ENCODE results near the gene RELT.

Gene RELT

DNA sequence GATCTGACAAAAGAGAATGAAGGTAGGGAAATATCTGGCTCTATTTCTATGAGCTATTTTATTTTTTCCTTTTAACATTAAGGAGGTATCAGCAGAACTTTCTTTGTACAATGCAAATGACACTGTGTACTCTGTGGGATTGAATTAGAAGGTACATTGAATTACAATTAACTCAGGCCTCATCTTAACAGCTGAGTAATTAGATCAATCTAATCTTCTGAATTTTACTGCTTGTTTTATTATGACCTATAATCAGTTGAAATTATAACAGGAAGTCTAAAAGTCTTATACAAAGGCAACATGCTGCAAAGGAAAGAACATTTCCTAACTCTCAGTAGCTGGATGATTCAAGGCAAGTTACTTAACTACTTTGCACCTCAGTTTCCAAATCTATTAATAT lies 69.8 kb downstream of the RELT start:
- no peaks in the 10 kb centered on the region for H3K36me3 ChIP-seq (ENCODE audit: control insufficient read depth, insufficient read depth, low read length)
- H3K27me3 ChIP-seq (replicated peaks; ENCODE audit: control insufficient read depth, insufficient read depth, low read length) = no peaks in the 10 kb centered on the region
- H3K4me3 ChIP-seq (replicated peaks; ENCODE audit: low read depth, low read length) = no peak overlapping the region
- no peak for DNase-seq (ENCODE audit: extremely low read depth, insufficient read length)
- TF ChIP-seq, protein P1, sequence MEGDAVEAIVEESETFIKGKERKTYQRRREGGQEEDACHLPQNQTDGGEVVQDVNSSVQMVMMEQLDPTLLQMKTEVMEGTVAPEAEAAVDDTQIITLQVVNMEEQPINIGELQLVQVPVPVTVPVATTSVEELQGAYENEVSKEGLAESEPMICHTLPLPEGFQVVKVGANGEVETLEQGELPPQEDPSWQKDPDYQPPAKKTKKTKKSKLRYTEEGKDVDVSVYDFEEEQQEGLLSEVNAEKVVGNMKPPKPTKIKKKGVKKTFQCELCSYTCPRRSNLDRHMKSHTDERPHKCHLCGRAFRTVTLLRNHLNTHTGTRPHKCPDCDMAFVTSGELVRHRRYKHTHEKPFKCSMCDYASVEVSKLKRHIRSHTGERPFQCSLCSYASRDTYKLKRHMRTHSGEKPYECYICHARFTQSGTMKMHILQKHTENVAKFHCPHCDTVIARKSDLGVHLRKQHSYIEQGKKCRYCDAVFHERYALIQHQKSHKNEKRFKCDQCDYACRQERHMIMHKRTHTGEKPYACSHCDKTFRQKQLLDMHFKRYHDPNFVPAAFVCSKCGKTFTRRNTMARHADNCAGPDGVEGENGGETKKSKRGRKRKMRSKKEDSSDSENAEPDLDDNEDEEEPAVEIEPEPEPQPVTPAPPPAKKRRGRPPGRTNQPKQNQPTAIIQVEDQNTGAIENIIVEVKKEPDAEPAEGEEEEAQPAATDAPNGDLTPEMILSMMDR (IDR thresholded peaks at IDR 0.05; ENCODE audit: insufficient read depth, low read length, poor library complexity, severe bottlenecking) = no peak

DNA sequence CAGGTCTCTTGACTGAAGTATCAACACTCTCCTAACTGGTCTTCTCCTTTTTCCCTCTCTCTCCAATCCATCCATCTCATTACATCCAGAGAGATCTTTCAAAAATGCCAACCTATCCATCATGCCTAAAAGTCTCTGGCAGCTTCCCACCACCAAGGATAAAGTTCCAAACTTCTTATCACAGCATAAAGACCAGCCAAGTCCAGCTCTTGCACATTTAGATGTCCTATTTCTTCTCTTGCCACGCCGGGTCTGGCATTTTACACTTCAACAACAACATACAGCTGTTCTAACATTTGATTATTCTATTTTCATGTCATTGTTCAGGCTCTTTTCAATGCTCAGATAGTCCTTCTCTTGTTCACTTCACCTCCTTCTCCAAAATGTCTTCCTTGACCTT lies 70.6 kb downstream of the RELT start:
- Histone ChIP-seq H3K36me3 (ENCODE audit: control insufficient read depth, insufficient read depth, low read length) (no peaks in the 10 kb centered on the region), H3K4me3 (replicated peaks; ENCODE audit: low read depth, low read length) (no peak overlapping the region), H3K27me3 (replicated peaks; ENCODE audit: control insufficient read depth, insufficient read depth, low read length) (no peaks in the 10 kb centered on the region)
- TF ChIP-seq, protein P1 (IDR thresholded peaks at IDR 0.05; ENCODE audit: insufficient read depth, low read length, poor library complexity, severe bottlenecking) = no peak
- no peak for DNase-seq (ENCODE audit: extremely low read depth, insufficient read length)

All from GM06990 (cell line).